ENCODE measurements around the gene HDGFL1.

The HDGFL1 gene

DNA sequence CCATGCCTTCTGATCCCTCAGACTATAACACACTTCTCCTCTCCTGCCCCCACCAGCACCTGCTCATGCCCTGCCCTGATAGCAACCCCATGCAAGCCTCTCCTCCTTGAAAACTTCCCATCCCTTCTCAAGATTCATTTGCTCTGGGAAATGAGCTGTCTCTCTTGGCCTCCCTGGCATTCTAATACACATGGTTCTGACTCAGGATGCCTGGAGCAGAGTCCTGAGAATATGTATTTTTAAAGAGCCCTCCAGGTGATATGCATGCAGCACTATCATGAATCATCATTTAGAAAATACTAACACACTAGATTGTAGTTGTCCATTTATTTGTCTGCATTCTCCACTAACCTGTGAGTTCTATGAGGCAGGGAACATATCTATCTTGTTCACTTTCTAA lies 26.6 kb downstream of the HDGFL1 start:
- no peaks in the 10 kb centered on the region for H3K4me1 ChIP-seq (ENCODE audit: control insufficient read depth, low read depth, low read length)
- H3K4me3 ChIP-seq (ENCODE audit: low read length), result no peak overlapping the region
- no peaks in the 10 kb centered on the region for H3K27me3 ChIP-seq (ENCODE audit: control insufficient read depth, insufficient read depth, low read length)
- no peak overlapping the region for H3K27ac ChIP-seq (ENCODE audit: low read length)
- H3K9me3 ChIP-seq (ENCODE audit: control insufficient read depth, low read depth, low read length), result no peaks in the 10 kb centered on the region
- no peaks in the 10 kb centered on the region for H3K36me3 ChIP-seq (ENCODE audit: control insufficient read depth, low read depth, low read length)
- H3K9ac ChIP-seq (ENCODE audit: low read length), result no peak overlapping the region

GRCh38 chr6:22598339-22598738 lies 29.0 kb downstream of the HDGFL1 start:
- H3K36me3 ChIP-seq (ENCODE audit: control insufficient read depth, low read depth, low read length), result no peaks in the 10 kb centered on the region
- H3K4me1 ChIP-seq (ENCODE audit: control insufficient read depth, low read depth, low read length), result no peaks in the 10 kb centered on the region
- no peaks in the 10 kb centered on the region for H3K9me3 ChIP-seq (ENCODE audit: control insufficient read depth, low read depth, low read length)
- no peak overlapping the region for H3K9ac ChIP-seq (ENCODE audit: low read length)
- H3K4me3 ChIP-seq (ENCODE audit: low read length), result no peak overlapping the region
- no peaks in the 10 kb centered on the region for H3K27me3 ChIP-seq (ENCODE audit: control insufficient read depth, insufficient read depth, low read length)
- H3K27ac ChIP-seq (ENCODE audit: low read length), result no peak overlapping the region

DNA sequence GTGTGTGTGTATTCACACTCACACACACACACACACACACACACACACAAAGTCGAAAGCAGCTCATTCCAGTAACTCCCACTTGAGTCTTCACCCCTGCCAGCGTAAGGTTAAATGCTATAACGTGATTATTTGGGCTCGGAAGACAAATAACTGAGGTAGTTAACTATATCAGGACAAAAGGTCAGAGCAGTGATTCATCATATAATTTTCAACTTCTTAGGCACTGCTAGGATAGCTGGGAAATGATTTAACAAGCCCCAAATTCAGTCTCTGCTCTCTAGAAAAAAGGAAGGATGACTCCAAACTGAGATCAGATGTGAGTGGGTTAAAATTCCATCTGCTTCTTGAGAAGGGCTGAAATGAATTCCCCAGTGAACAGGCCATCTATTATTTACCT lies 30.7 kb downstream of the HDGFL1 start:
- Histone ChIP-seq H3K27ac (ENCODE audit: low read length) (no peak overlapping the region), H3K4me1 (ENCODE audit: control insufficient read depth, low read depth, low read length) (no peaks in the 10 kb centered on the region), H3K4me3 (ENCODE audit: low read length) (no peak overlapping the region), H3K9me3 (ENCODE audit: control insufficient read depth, low read depth, low read length) (no peaks in the 10 kb centered on the region), H3K27me3 (ENCODE audit: control insufficient read depth, insufficient read depth, low read length) (no peaks in the 10 kb centered on the region), H3K9ac (ENCODE audit: low read length) (no peak overlapping the region), H3K36me3 (ENCODE audit: control insufficient read depth, low read depth, low read length) (no peaks in the 10 kb centered on the region)

- no peaks in the 10 kb centered on the region for H3K4me1 ChIP-seq (ENCODE audit: control insufficient read depth, low read depth, low read length)
- no peaks in the 10 kb centered on the region for H3K36me3 ChIP-seq (ENCODE audit: control insufficient read depth, low read depth, low read length)
- H3K9ac ChIP-seq (ENCODE audit: low read length), result no peak overlapping the region
- no peak overlapping the region for H3K27ac ChIP-seq (ENCODE audit: low read length)
- H3K9me3 ChIP-seq (ENCODE audit: control insufficient read depth, low read depth, low read length), result no peaks in the 10 kb centered on the region
- no peaks in the 10 kb centered on the region for H3K27me3 ChIP-seq (ENCODE audit: control insufficient read depth, insufficient read depth, low read length)
- H3K4me3 ChIP-seq (ENCODE audit: low read length), result no peak overlapping the region
Observed at GRCh38 chr6:22601984-22602383, 32.6 kb downstream of the HDGFL1 start.

DNA sequence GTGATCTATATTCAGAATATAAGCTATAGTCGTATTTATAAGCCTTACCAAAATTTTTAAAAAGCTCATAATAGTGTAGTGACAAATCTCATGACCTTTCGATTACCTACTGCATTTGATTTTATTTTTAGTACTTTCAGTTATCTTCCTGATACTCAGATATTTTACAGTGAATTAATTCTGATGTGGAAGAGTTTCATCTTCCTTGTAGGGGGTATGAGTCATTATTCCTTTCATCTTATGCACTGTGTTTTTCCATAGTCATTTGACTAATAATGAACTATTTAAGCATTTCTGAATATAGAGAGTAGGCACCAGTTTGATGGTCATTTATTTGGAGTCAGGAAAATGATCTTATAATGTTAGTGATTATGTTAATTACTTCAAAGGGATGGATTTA lies 36.4 kb downstream of the HDGFL1 start:
- Histone ChIP-seq H3K36me3 (ENCODE audit: control insufficient read depth, low read depth, low read length) (no peaks in the 10 kb centered on the region), H3K4me3 (ENCODE audit: low read length) (no peak overlapping the region), H3K27me3 (ENCODE audit: control insufficient read depth, insufficient read depth, low read length) (no peaks in the 10 kb centered on the region), H3K9me3 (ENCODE audit: control insufficient read depth, low read depth, low read length) (no peaks in the 10 kb centered on the region), H3K27ac (ENCODE audit: low read length) (no peak overlapping the region), H3K9ac (ENCODE audit: low read length) (no peak overlapping the region), H3K4me1 (ENCODE audit: control insufficient read depth, low read depth, low read length) (no peaks in the 10 kb centered on the region)

GRCh38 chr6:22610127-22610526 lies 40.8 kb downstream of the HDGFL1 start:
- no peak overlapping the region for H3K9ac ChIP-seq (ENCODE audit: low read length)
- H3K9me3 ChIP-seq (ENCODE audit: control insufficient read depth, low read depth, low read length), result no peaks in the 10 kb centered on the region
- no peaks in the 10 kb centered on the region for H3K36me3 ChIP-seq (ENCODE audit: control insufficient read depth, low read depth, low read length)
- H3K27me3 ChIP-seq (ENCODE audit: control insufficient read depth, insufficient read depth, low read length), result no peaks in the 10 kb centered on the region
- no peak overlapping the region for H3K27ac ChIP-seq (ENCODE audit: low read length)
- no peak overlapping the region for H3K4me3 ChIP-seq (ENCODE audit: low read length)
- peaks cover 6% of the 10 kb centered on the region for H3K4me1 ChIP-seq (ENCODE audit: control insufficient read depth, low read depth, low read length)

- H3K36me3 ChIP-seq (ENCODE audit: control insufficient read depth, low read depth, low read length), result no peaks in the 10 kb centered on the region
- H3K9me3 ChIP-seq (ENCODE audit: control insufficient read depth, low read depth, low read length), result peaks cover 4% of the 10 kb centered on the region
- no peaks in the 10 kb centered on the region for H3K27me3 ChIP-seq (ENCODE audit: control insufficient read depth, insufficient read depth, low read length)
- no peak overlapping the region for H3K9ac ChIP-seq (ENCODE audit: low read length)
- H3K27ac ChIP-seq (ENCODE audit: low read length), result no peak overlapping the region
- peaks cover 6% of the 10 kb centered on the region for H3K4me1 ChIP-seq (ENCODE audit: control insufficient read depth, low read depth, low read length)
- no peak overlapping the region for H3K4me3 ChIP-seq (ENCODE audit: low read length)
Observed at GRCh38 chr6:22612236-22612635, 42.9 kb downstream of the HDGFL1 start.

GRCh38 chr6:22613051-22613450 lies 43.7 kb downstream of the HDGFL1 start:
- Histone ChIP-seq H3K4me1 (ENCODE audit: control insufficient read depth, low read depth, low read length) (peaks cover 6% of the 10 kb centered on the region), H3K9me3 (ENCODE audit: control insufficient read depth, low read depth, low read length) (peaks cover 4% of the 10 kb centered on the region), H3K36me3 (ENCODE audit: control insufficient read depth, low read depth, low read length) (no peaks in the 10 kb centered on the region), H3K27me3 (ENCODE audit: control insufficient read depth, insufficient read depth, low read length) (no peaks in the 10 kb centered on the region), H3K27ac (ENCODE audit: low read length) (no peak overlapping the region), H3K4me3 (ENCODE audit: low read length) (no peak overlapping the region), H3K9ac (ENCODE audit: low read length) (no peak overlapping the region)

GRCh38 chr6:22613695-22614094 lies 44.3 kb downstream of the HDGFL1 start:
- H3K27ac ChIP-seq (ENCODE audit: low read length), result no peak overlapping the region
- peaks cover 6% of the 10 kb centered on the region for H3K4me1 ChIP-seq (ENCODE audit: control insufficient read depth, low read depth, low read length)
- H3K9me3 ChIP-seq (ENCODE audit: control insufficient read depth, low read depth, low read length), result peaks cover 4% of the 10 kb centered on the region
- no peak overlapping the region for H3K9ac ChIP-seq (ENCODE audit: low read length)
- H3K36me3 ChIP-seq (ENCODE audit: control insufficient read depth, low read depth, low read length), result no peaks in the 10 kb centered on the region
- no peaks in the 10 kb centered on the region for H3K27me3 ChIP-seq (ENCODE audit: control insufficient read depth, insufficient read depth, low read length)
- no peak overlapping the region for H3K4me3 ChIP-seq (ENCODE audit: low read length)

DNA sequence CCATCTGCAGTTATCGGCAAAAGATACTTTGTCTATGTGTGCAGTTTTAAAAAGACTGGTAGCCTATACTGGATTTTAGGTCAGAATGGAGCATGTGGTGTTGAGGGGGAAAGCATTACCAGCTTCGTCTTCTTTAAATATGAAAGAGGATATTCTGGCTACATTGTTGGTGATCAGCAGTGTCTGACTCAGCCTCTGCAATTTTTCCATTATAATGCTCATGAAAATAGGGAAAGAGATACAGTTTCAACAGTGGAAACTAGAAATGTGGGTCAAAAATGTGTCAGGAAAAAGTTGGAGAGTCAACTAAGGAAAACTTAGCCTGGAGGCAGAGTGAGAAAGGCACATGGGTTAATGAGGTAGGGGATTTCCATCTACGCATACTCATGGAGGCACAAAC lies 45.2 kb downstream of the HDGFL1 start:
- H3K27me3 ChIP-seq (ENCODE audit: control insufficient read depth, insufficient read depth, low read length), result no peaks in the 10 kb centered on the region
- H3K4me3 ChIP-seq (ENCODE audit: low read length), result no peak overlapping the region
- H3K9me3 ChIP-seq (ENCODE audit: control insufficient read depth, low read depth, low read length), result peaks cover 4% of the 10 kb centered on the region
- H3K9ac ChIP-seq (ENCODE audit: low read length), result no peak overlapping the region
- H3K36me3 ChIP-seq (ENCODE audit: control insufficient read depth, low read depth, low read length), result no peaks in the 10 kb centered on the region
- H3K4me1 ChIP-seq (ENCODE audit: control insufficient read depth, low read depth, low read length), result peaks cover 6% of the 10 kb centered on the region
- H3K27ac ChIP-seq (ENCODE audit: low read length), result no peak overlapping the region

GRCh38 chr6:22621028-22621427 lies 51.7 kb downstream of the HDGFL1 start:
- no peak overlapping the region for H3K27ac ChIP-seq (ENCODE audit: low read length)
- H3K9me3 ChIP-seq (ENCODE audit: control insufficient read depth, low read depth, low read length), result peaks cover 4% of the 10 kb centered on the region

More at GRCh38 chr6:22621028-22621427, 51.7 kb downstream of the HDGFL1 start:
- Histone ChIP-seq H3K36me3 (ENCODE audit: control insufficient read depth, low read depth, low read length) (no peaks in the 10 kb centered on the region), H3K9ac (ENCODE audit: low read length) (no peak overlapping the region), H3K27me3 (ENCODE audit: control insufficient read depth, insufficient read depth, low read length) (no peaks in the 10 kb centered on the region), H3K4me1 (ENCODE audit: control insufficient read depth, low read depth, low read length) (peaks cover 21% of the 10 kb centered on the region), H3K4me3 (ENCODE audit: low read length) (no peak overlapping the region)

Measured in iPS-18a (cell line).